ENCODE data around the gene ADGRA1. TPM values are rescaled to one million over a fixed set of nuclear protein-coding genes. Genes with fewer than 3 reads are reported as not detected.
A peak's percentile ranks its signal among the peaks of the same experiment; 100 is the strongest.

ADGRA1 gene
- total RNA-seq, 1 donor from 2014 or later = not detected

GRCh38 chr10:133113146-133113830 lies 25.6 kb downstream of the ADGRA1 start:
- Histone ChIP-seq H3K4me3 (no peak overlapping the region), H3K27me3 (peaks cover 4% of the 10 kb centered on the region), H3K4me1 (no peaks in the 10 kb centered on the region), H3K9me3 (no peaks in the 10 kb centered on the region), H3K36me3 (no peaks in the 10 kb centered on the region), H3K27ac (no peak overlapping the region)
- intact Hi-C loops (cut with DNase I) = no loop called here
- ATAC-seq = no peak
- TF ChIP-seq, protein P1, sequence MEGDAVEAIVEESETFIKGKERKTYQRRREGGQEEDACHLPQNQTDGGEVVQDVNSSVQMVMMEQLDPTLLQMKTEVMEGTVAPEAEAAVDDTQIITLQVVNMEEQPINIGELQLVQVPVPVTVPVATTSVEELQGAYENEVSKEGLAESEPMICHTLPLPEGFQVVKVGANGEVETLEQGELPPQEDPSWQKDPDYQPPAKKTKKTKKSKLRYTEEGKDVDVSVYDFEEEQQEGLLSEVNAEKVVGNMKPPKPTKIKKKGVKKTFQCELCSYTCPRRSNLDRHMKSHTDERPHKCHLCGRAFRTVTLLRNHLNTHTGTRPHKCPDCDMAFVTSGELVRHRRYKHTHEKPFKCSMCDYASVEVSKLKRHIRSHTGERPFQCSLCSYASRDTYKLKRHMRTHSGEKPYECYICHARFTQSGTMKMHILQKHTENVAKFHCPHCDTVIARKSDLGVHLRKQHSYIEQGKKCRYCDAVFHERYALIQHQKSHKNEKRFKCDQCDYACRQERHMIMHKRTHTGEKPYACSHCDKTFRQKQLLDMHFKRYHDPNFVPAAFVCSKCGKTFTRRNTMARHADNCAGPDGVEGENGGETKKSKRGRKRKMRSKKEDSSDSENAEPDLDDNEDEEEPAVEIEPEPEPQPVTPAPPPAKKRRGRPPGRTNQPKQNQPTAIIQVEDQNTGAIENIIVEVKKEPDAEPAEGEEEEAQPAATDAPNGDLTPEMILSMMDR (IDR thresholded peaks at IDR 0.05) = no peak
- DNase-seq = no peak

DNA sequence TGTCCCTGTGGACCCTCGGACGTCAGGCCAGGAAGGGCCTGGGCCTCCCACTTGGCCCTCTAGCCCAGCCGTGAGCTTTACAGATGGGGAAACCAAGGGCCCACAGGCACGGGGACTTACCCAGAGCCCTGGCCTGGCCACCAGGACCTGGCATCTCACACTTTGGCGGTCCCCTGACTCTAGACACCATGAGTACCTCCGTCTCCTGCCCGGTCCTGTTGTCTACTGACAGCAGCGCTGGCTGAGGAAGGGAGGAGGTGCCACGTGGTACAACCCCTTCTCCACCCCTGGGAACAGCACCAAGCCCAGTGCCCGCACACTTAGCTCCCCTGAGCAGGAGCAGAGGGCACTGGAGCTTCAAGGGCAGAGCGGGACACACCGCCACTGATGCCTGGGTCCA lies 26.1 kb downstream of the ADGRA1 start:
- DNase-seq = no peak
- H3K4me3 ChIP-seq = no peak overlapping the region
- intact Hi-C loops (cut with DNase I) = no loop called here
- TF ChIP-seq, protein P1 (IDR thresholded peaks at IDR 0.05) = no peak
- H3K36me3 ChIP-seq = no peaks in the 10 kb centered on the region
- H3K27me3 ChIP-seq = peaks cover 4% of the 10 kb centered on the region
- H3K9me3 ChIP-seq = no peaks in the 10 kb centered on the region
- H3K4me1 ChIP-seq = no peaks in the 10 kb centered on the region
- no peak for ATAC-seq
- H3K27ac ChIP-seq = no peak overlapping the region

- TF ChIP-seq, protein P1 (IDR thresholded peaks at IDR 0.05) = no peak
- Histone ChIP-seq H3K27me3 (peaks cover 4% of the 10 kb centered on the region), H3K4me3 (no peak overlapping the region), H3K36me3 (no peaks in the 10 kb centered on the region), H3K27ac (no peak overlapping the region), H3K9me3 (no peaks in the 10 kb centered on the region), H3K4me1 (no peaks in the 10 kb centered on the region)
- intact Hi-C loops (cut with DNase I) = no loop called here
- no peak for ATAC-seq
- DNase-seq = no peak
Measured at GRCh38 chr10:133114251-133114650, 26.5 kb downstream of the ADGRA1 start.

DNA sequence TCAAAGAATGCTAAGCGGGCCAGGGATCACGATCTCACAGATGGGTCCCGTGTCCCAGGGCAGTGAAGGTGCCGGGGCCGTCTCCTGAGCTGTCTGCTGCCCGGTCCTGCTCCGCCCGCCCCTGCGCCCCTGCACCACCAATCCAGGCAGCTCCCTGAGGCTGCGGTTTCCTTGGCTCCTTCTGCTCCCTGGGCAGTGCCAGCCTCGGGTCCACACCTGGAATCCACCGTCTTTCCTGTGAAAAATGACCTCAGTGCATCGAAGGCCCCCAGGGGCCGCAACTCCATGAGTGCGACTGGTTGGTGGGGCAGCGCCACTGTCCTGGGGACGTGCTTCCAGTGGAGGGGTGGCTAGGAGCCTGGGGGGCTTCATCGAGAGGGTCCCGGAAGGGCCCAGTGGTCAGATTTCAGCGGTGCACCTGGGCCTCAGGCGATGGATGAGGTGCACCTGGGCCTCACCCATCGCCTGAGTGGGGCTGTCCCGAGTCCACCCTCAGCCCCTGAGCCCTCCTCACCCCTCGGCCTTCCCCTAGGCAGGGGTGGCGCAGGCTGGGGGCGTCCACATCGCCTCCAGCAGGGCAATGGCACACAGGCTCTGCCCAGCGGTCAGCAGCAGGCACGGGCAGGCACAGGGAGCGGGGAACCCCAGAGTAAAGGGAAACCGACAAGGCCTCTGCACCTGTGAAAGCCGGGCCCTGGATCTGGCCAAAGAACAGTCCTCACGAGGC lies 27.2 kb downstream of the ADGRA1 start:
- Histone ChIP-seq H3K4me3 (no peak overlapping the region), H3K27ac (no peak overlapping the region), H3K9me3 (no peaks in the 10 kb centered on the region), H3K4me1 (no peaks in the 10 kb centered on the region), H3K36me3 (no peaks in the 10 kb centered on the region), H3K27me3 (peaks cover 4% of the 10 kb centered on the region)
- TF ChIP-seq, protein P1 (IDR thresholded peaks at IDR 0.05) = no peak
- ATAC-seq (no peak), DNase-seq (no peak)
- intact Hi-C loops (cut with DNase I) = no loop called here

GRCh38 chr10:133115453-133115842 lies 27.7 kb downstream of the ADGRA1 start:
- Histone ChIP-seq H3K4me3 (no peak overlapping the region), H3K4me1 (no peaks in the 10 kb centered on the region), H3K9me3 (no peaks in the 10 kb centered on the region), H3K27ac (no peak overlapping the region), H3K36me3 (no peaks in the 10 kb centered on the region), H3K27me3 (peaks cover 4% of the 10 kb centered on the region)
- intact Hi-C loops (cut with DNase I) = no loop called here
- TF ChIP-seq, protein P1 (IDR thresholded peaks at IDR 0.05) = no peak
- DNase-seq = no peak
- ATAC-seq = peak; percentile 4

All from upper lobe of right lung (tissue), 1 donor.